Measurements from ENCODE around the gene L1CAM. TPM values are rescaled to one million over a fixed set of nuclear protein-coding genes. Genes with fewer than 3 reads are reported as not detected.

L1CAM gene
- total and polyA plus RNA-seq, 2 experiments from 2014 or later, result 0.86 to 1.5 TPM

DNA sequence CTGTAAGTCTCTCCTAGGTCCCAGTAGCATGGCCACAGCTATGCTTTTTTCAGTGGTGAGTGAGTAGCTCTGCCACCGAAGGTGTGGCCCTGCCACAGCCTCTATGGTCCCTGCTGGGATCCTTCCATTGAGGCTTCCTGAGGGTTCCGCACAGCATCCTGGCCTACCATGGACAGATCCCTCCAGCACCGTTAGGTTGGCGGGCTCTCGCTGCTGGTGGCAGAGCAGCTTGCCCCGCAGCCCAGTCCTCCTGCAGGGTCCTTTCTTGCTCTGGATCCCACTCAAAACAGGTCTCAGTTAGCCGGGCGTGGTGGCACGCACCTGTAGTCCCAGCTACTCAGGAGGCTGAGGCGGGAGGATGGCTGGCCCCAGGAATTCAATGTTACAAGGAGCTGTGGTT lies 53.2 kb downstream of the L1CAM start:
- Histone ChIP-seq H3K9me3 (ENCODE audit: low read depth) (no peaks in the 10 kb centered on the region), H3K27me3 (peaks cover 39% of the 10 kb centered on the region), H3K4me3 (no peak overlapping the region), H3K36me3 (no peaks in the 10 kb centered on the region), H3K27ac (no peak overlapping the region), H3K4me1 (ENCODE audit: low read depth) (no peaks in the 10 kb centered on the region)
- peak in 1 of 2 donors; percentile 41 for DNase-seq (ENCODE audit: low read depth in 1 of 2, low spot score in 1 of 2)
- TF ChIP-seq CTCF (IDR thresholded peaks at IDR 0.05; ENCODE audit: low read depth, low read length), result no peak

DNA sequence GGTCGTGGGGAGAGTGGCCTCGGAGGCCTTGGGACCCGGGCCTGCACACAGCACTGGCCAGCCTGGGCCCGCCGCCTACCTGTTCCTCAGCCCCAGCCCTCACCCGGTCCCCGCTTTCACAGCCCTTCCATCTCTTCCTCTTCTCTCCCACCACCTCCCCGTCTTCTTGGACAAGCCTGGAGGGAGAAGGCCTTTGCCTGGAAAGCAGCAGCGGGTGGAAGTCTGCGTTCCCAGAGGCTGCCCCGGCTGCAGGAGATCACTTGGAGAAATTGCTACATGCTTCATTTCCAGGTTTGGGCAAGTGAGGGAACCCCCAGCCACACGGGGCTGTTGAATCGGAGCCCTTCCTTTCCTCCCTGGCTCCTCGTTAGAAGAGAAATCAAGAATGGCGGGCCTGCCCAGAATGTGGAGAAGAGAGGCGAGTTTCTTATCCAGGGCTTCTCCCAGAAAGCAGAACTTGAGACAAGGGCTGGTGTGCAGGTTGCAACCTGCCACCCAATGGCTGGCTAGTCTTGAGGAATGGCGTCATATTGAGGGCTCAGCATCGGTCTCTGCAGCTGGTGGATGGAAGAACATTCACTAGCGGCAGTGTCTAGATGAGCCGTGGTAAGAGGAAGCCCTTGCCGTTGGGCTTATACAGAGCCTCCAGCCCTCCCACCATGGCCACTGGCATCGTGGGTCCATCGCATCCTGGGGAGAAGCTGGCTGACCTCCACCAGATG lies 54.4 kb downstream of the L1CAM start:
- no peaks in the 10 kb centered on the region for H3K36me3 ChIP-seq
- no peak overlapping the region for H3K27ac ChIP-seq
- TF ChIP-seq CTCF (IDR thresholded peaks at IDR 0.05; ENCODE audit: low read depth, low read length), result no peak
- H3K9me3 ChIP-seq (ENCODE audit: low read depth), result no peaks in the 10 kb centered on the region
- peaks cover 40% of the 10 kb centered on the region for H3K27me3 ChIP-seq
- no peak for DNase-seq (ENCODE audit: low read depth in 1 of 2, low spot score in 1 of 2)
- no peak overlapping the region for H3K4me3 ChIP-seq
- no peaks in the 10 kb centered on the region for H3K4me1 ChIP-seq (ENCODE audit: low read depth)

- Histone ChIP-seq H3K9me3 (ENCODE audit: low read depth) (no peaks in the 10 kb centered on the region), H3K4me1 (ENCODE audit: low read depth) (no peaks in the 10 kb centered on the region), H3K27ac (no peak overlapping the region), H3K36me3 (no peaks in the 10 kb centered on the region), H3K27me3 (peaks cover 40% of the 10 kb centered on the region), H3K4me3 (no peak overlapping the region)
- DNase-seq (ENCODE audit: low read depth in 1 of 2, low spot score in 1 of 2), result peak in 1 of 2 donors; percentile 11
- TF ChIP-seq CTCF (IDR thresholded peaks at IDR 0.05; ENCODE audit: low read depth, low read length), result no peak
Observed at GRCh38 chrX:153830640-153831428, 55.1 kb downstream of the L1CAM start.

DNA sequence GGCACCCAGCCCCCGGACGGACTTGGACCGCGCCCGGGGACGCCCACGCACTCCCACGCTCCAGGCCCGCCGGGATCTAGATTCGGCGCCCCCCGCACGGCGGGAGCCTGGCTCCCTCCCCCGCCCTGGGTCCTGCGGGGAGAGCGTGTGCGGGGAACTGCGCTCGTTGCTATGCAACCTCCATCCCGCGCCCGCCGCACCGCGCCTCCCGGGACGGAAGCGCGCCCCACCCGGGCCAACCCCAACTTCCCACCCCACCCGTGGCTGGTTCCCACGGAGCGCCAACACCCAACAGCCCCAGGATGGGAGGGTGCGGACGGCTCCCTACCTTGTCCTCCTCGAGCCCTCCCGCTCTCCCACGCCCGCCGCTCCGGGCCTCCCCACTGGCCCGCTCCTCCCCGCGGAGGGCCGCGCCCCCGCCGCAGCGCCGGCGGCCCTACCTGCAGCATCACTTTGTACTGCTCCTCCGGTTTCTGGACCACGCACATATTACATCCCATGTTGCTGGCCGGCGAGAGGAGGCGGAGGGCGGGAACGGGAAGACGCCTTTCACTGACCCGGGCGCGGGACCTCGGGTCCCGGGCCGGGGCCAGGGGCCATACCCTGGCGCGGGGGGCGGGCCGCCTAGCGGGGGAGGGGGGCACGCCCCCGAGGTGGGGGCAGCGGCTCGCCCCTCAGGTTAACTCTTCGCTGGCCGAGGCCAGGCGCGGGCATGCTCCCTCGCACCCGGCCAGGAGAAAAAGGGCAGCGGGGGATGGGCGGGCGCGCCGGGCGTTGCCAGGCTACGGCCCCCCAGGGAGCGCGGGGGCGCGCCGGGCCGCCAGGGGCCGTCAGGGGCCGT lies 56.0 kb downstream of the L1CAM start, which contains the start of gene PDZD4:
TSS of gene PDZD4 (minus strand) at position 746 of the 841 bp plus-strand sequence. CDS start at position 500, 246 bp downstream.
- no peak for TF ChIP-seq CTCF (IDR thresholded peaks at IDR 0.05; ENCODE audit: low read depth, low read length)
- H3K4me3 ChIP-seq, result peak within 1 kb of the TSS; percentile 28
- no peaks in the 10 kb centered on the region for H3K4me1 ChIP-seq (ENCODE audit: low read depth)
- no peaks in the 10 kb centered on the region for H3K9me3 ChIP-seq (ENCODE audit: low read depth)
- DNase-seq (ENCODE audit: low read depth in 1 of 2, low spot score in 1 of 2), result peak in 1 of 2 donors; percentile 22
- H3K27ac ChIP-seq, result no peak within 1 kb of the TSS
- peaks cover 40% of the 10 kb centered on the region for H3K27me3 ChIP-seq
- no peaks in the 10 kb centered on the region for H3K36me3 ChIP-seq

GRCh38 chrX:153829549-153829798 lies 56.5 kb downstream of the L1CAM start:
- H3K27ac ChIP-seq, result no peak overlapping the region
- no peaks in the 10 kb centered on the region for H3K4me1 ChIP-seq (ENCODE audit: low read depth)
- no peak for TF ChIP-seq CTCF (IDR thresholded peaks at IDR 0.05; ENCODE audit: low read depth, low read length)
- peak overlapping the region; percentile 3 for H3K4me3 ChIP-seq
- no peaks in the 10 kb centered on the region for H3K9me3 ChIP-seq (ENCODE audit: low read depth)
- H3K36me3 ChIP-seq, result no peaks in the 10 kb centered on the region
- peaks cover 40% of the 10 kb centered on the region for H3K27me3 ChIP-seq
- no peak for DNase-seq (ENCODE audit: low read depth in 1 of 2, low spot score in 1 of 2)
